NOMO-1 treated with dmso at 0.1 percent for 144 hours (cell line): ENCODE measurements around the gene PTPRZ1.

ENCODE experiments used
- DNase-seq: peaks from one replicate; lab custom pipeline; 2025; ENCODE audit not compliant: unreplicated experiment; lab: John Stamatoyannopoulos, UW

PTPRZ1 gene

GRCh38 chr7:121890833-121891232, 17.9 kb downstream of the PTPRZ1 start:
- DNase-seq, result no peak

GRCh38 chr7:121891731-121892130, 18.8 kb downstream of the PTPRZ1 start:
- no peak for DNase-seq

- DNase-seq, result no peak
These were observed 28.1 kb downstream of the PTPRZ1 start for GRCh38 chr7:121901026-121901425.

- DNase-seq, result no peak
These were observed 31.2 kb downstream of the PTPRZ1 start for GRCh38 chr7:121904120-121904519.

GRCh38 chr7:121908042-121908441, 35.1 kb downstream of the PTPRZ1 start:
- DNase-seq, result no peak

- DNase-seq, result no peak
These were observed 36.9 kb downstream of the PTPRZ1 start for GRCh38 chr7:121909716-121910345.

GRCh38 chr7:121913947-121914675, 41.1 kb downstream of the PTPRZ1 start:
- no peak for DNase-seq

GRCh38 chr7:121914676-121915279, 41.8 kb downstream of the PTPRZ1 start:
- DNase-seq, result no peak

GRCh38 chr7:121916211-121916610, 43.2 kb downstream of the PTPRZ1 start:
- no peak for DNase-seq

GRCh38 chr7:121919986-121920385, 47.0 kb downstream of the PTPRZ1 start:
- no peak for DNase-seq

- DNase-seq, result no peak
These were observed 51.6 kb downstream of the PTPRZ1 start for GRCh38 chr7:121924269-121925186.

GRCh38 chr7:121931149-121931902, 58.4 kb downstream of the PTPRZ1 start:
- DNase-seq, result no peak

GRCh38 chr7:121932768-121933167, 59.8 kb downstream of the PTPRZ1 start:
- no peak for DNase-seq

GRCh38 chr7:121936951-121937623, 64.1 kb downstream of the PTPRZ1 start:
- DNase-seq, result no peak

GRCh38 chr7:121938429-121938996, 65.6 kb downstream of the PTPRZ1 start:
- no peak for DNase-seq

- no peak for DNase-seq
These were observed 68.0 kb downstream of the PTPRZ1 start for GRCh38 chr7:121940918-121941317.

GRCh38 chr7:121941830-121942229, 68.9 kb downstream of the PTPRZ1 start:
- no peak for DNase-seq

- DNase-seq, result no peak
These were observed 72.1 kb downstream of the PTPRZ1 start for GRCh38 chr7:121945066-121945465.

GRCh38 chr7:121945480-121946236, 72.7 kb downstream of the PTPRZ1 start:
- no peak for DNase-seq
